GM12874 (cell line): ENCODE measurements around the gene WDR74.

Source experiments
- TF ChIP-seq, protein P1 (sequence below): IDR thresholded peaks from 2 replicates; pipeline ENCODE4 v1.5.1; 2011; ENCODE audit warnings: low read depth, mild to moderate bottlenecking, control low read depth, low read length, moderate library complexity; ENCODE audit not compliant: insufficient read depth

WDR74 gene

DNA sequence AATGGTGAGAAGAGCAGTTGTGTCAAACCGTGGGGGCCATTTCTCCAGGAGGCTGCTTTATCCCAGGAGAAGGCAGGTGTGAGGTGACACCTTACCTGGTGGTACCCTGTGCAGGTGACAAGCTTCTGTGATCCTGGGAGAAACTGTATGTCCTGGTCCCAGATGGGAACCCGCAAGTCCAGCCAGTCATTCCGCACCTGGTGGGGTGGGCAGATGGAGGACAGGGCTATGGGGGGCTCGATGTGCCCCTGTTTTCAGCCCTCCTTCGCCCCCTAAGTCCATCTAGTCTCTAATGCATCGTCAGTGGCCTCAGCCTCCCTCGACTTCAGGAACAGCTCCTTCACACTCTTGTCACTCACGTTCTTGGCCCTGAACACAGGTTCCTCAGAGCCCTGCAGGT, 4.1 kb downstream of the WDR74 start:
- TF ChIP-seq, protein P1, sequence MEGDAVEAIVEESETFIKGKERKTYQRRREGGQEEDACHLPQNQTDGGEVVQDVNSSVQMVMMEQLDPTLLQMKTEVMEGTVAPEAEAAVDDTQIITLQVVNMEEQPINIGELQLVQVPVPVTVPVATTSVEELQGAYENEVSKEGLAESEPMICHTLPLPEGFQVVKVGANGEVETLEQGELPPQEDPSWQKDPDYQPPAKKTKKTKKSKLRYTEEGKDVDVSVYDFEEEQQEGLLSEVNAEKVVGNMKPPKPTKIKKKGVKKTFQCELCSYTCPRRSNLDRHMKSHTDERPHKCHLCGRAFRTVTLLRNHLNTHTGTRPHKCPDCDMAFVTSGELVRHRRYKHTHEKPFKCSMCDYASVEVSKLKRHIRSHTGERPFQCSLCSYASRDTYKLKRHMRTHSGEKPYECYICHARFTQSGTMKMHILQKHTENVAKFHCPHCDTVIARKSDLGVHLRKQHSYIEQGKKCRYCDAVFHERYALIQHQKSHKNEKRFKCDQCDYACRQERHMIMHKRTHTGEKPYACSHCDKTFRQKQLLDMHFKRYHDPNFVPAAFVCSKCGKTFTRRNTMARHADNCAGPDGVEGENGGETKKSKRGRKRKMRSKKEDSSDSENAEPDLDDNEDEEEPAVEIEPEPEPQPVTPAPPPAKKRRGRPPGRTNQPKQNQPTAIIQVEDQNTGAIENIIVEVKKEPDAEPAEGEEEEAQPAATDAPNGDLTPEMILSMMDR = no peak

DNA sequence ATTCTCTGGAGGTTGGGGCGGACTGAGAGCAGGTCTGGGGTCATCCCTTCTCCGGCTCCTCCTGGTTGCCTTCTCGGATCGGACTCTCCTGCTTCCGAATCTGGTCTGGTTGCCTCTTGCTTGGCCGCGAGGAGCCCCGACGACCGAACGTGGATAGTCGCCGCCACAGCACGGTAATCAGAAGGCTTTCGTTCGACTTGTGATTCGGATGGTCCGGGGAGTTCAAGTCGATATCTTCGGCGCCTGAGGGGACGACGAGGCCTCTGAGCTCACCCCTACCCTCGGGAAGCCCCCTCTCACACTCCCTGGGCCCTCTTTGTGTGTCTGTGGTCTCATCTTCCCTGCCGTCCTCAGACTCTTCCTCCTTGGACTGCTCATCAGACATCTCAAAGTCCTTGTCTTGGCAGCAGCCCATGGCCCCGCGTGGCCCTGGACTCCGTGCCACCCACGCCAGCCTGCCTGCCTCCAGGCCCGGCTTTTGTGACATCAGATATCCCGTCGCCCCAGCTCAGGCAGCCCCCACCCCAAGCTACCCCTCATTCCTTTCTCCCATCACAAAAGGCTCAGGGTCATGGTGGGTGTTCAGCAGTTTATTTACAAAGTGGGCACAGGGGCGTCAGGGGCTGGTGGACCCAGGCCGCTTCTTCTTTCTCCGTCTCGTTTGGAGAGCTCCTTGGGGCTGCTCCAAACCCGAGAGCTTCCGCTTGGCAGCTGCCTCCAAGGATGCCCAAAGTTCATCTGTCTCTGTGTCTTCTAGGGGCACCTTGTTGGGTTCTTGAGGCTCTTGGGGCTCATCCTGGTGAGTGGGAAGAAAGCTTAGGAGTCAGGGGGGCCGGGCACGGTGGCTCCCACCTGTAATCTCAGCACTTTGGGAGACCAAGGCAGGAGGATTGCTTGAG, 6.8 kb downstream of the WDR74 start, which contains the start of gene TEX54:
Gene TEX54, minus strand, starts transcription at position 506 of the 899 bp plus-strand sequence.
- TF ChIP-seq, protein P1 = no peak

DNA sequence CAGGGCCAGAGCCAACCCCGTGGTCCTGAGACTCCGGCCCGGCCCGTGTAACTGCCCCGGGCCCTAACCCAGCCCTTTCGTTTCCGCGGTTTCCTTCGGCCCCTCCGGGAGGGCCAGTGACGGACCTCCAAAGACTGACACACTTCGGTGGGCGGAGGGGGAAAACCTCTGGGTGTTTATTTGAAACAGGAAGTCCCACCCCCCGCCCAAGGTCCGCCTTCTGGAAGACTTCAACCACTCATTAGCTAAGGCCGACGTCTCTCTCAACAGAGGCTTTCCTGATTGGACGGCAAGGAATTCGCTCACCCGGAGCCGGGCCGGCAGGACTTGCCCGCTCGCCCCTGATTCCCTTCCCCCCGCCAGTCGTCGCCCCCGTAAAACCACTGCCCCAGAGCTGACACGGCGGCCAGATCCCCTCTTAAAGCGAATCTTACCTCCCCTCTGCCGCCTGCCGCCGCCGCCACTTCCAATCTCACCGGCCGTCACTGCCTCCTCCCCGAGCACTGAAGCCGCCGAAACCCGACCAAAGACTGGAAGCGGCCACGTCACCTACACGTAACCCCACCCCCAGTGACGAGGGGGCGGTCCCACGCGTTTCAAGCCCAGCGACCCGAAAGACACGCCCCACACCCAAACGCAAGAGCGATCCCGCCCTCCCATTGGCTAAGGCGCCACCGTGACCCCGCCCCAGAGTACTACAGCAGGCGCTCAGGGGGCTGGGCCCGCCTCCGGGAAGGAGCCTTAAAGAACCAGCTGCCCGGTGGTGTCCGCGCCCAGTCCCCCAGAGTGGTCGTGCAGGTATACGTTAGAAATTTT, 7.7 kb downstream of the WDR74 start, which contains the start of gene STX5:
Gene STX5, minus strand, starts transcription at position 532 of the 816 bp plus-strand sequence. CDS start 808 bp downstream, outside the sequence.
- TF ChIP-seq, protein P1 = no peak

DNA sequence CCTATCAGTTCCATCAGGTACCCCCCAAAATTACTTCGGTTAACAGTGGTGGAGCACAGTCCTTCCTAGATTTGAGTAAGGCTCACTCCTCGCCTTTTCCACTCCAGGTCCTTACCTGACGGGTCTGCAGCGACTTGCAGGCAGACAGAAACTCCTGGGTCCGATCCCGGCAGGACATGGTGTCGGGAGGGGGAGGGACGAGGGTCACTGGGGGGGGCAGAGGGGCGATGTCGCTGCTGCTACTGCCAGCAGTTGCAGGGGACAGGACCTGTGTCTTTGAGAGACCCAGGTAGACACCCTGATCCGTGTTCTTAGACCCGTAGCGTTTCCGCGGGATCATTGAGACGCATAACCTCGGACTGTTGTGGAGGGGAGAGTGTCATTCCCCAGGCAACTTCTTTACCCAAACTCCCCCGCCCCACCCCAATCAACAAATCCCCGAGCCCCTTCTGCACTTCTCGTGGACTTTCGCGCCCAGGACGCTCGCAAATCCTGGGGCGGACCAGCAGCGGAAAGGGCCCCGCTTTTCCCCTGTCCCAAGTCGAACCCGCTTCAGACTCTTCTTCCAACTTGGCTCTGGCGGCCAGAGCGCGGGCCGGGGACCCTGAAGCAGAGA, 8.4 kb downstream of the WDR74 start:
- TF ChIP-seq, protein P1 = no peak

DNA sequence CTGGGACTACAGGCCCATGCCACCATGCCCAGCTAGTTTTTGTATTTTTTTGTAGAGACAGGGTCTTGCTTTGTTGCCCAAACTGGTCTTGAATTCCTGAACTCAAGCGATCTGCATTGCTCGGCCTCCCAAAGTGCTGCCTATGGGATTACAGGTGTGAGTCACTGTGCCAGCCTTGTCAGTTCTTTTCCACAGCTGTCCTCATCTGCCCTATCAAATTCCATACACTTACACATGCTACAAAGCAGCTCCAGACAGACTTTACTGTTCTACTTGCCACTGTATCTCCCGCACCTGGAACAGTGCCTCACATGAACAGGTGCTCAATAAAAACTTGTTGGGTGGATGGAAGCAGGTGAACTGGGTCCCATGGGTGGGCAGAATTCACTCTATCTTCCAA, 15.7 kb downstream of the WDR74 start:
- TF ChIP-seq, protein P1 = no peak

DNA sequence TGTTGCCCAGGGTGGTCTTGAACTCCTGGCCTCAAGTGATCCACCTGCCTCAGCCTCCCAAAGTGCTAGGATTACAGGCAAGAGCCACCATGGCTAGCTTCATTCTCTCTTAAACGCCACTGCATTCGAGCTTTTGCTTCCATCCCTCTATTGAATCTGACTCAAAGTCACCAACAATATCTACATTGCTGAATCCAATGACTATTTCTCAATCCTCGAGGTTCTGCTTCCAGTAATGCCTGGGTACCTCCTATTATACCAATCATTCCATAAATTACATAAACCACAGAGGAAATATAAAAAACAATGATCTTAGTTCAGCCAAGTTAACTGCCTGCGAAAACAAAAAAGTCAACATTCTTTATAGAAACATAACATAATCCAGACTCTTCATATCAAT, 22.3 kb downstream of the WDR74 start:
- TF ChIP-seq, protein P1 = no peak

DNA sequence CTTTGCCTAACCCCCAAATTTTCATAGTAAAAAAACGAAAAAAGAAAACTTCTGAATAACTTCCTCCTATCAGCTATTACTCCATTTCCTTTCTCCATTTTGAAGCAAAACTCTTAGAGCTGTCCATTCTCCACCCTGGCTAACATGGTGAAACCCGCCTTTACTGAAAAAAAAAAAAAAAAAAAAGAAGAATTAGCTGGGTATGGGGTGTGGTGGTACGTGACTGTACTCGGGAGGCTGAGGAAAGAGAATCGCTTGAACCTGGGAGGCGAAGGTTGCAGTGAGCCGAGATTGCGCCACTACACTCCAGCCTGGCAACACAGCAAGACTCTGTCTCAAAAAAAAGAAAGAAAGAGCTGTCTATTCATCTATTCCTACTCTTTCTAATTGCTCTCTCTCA, 22.8 kb downstream of the WDR74 start:
- TF ChIP-seq, protein P1 = no peak
